PC-9 (cell line): Measurements from ENCODE around the gene DRG2. TPM values are rescaled to one million over a fixed set of nuclear protein-coding genes. Genes with fewer than 3 reads are reported as not detected.

Experiments
- BruUV-seq: library from RNA; stranded (reverse); fragments of 400-500 nt; replicated peaks from 2 replicates; lab custom pipeline; 2021; lab: Mats Ljungman, UMichigan
- CTCF ChIA-PET: fragments of 300-600 bp; sonication (Branson Sonifier 250); formaldehyde crosslinking; loops from one replicate; lab custom pipeline; 2022; ENCODE audit warnings: antibody characterized with exemption; lab: Charles Lee
- POLR2A ChIA-PET: fragments of 300-600 bp; sonication (Branson Sonifier 250); formaldehyde crosslinking; loops from one replicate; lab custom pipeline; 2022; ENCODE audit warnings: antibody characterized with exemption; ENCODE audit not compliant: unreplicated experiment; lab: Charles Lee
- DNase-seq, 2 experiments: peaks; one replicate each; pipeline versions ENCODE4 v3.0.0 to v3.0.0-alpha.2; 2015 to 2022; ENCODE audit warnings: mixed read lengths in 1 of 2
- H2AFZ ChIP-seq: fragments of 200-600 bp; sonication (generic); 2 replicates; pipeline ENCODE4 v1.8.1; 2017; ENCODE audit warnings: antibody characterized with exemption
- H3F3A ChIP-seq: fragments of 200-600 bp; sonication (generic); 2 replicates; pipeline ENCODE4 v1.8.1; 2017; ENCODE audit warnings: antibody characterized with exemption, mild to moderate bottlenecking, low read depth; ENCODE audit not compliant: insufficient read depth
- H3K27ac ChIP-seq: fragments of 200-600 bp; sonication (generic); 2 replicates; pipeline ENCODE4 v1.6.1; 2016; ENCODE audit warnings: mixed run types
- H3K27me3 ChIP-seq: fragments of 200-600 bp; sonication (generic); 2 replicates; pipeline ENCODE4 v1.6.1; 2016; ENCODE audit warnings: low read depth, mixed run types; ENCODE audit not compliant: insufficient read depth
- H3K36me3 ChIP-seq: fragments of 200-600 bp; sonication (generic); 2 replicates; pipeline ENCODE4 v1.6.1; 2016; ENCODE audit warnings: low read depth, mixed run types
- H3K4me1 ChIP-seq: fragments of 200-600 bp; sonication (generic); replicated peaks from 2 replicates; pipeline ENCODE4 v1.6.1; 2016; ENCODE audit warnings: mixed run types; ENCODE audit not compliant: insufficient read depth
- H3K4me2 ChIP-seq: fragments of 200-600 bp; sonication (generic); 2 replicates; pipeline ENCODE4 v1.6.1; 2017; ENCODE audit warnings: mixed run types
- H3K4me3 ChIP-seq: fragments of 200-600 bp; sonication (generic); 2 replicates; pipeline ENCODE4 v1.6.1; 2016; ENCODE audit warnings: mixed run types
- H3K79me2 ChIP-seq: fragments of 200-600 bp; sonication (generic); 2 replicates; pipeline ENCODE4 v1.6.1; 2017; ENCODE audit warnings: low read depth, mixed run types
- H3K9me2 ChIP-seq: fragments of 200-600 bp; sonication (generic); 2 replicates; pipeline ENCODE4 v1.8.1; 2017; ENCODE audit warnings: mild to moderate bottlenecking; ENCODE audit not compliant: insufficient read depth
- H3K9me3 ChIP-seq: fragments of 200-600 bp; sonication (generic); 2 replicates; pipeline ENCODE4 v1.8.1; 2016; ENCODE audit warnings: low read depth; ENCODE audit not compliant: insufficient read depth
- H4K20me1 ChIP-seq: fragments of 200-600 bp; sonication (generic); 2 replicates; pipeline ENCODE4 v1.8.1; 2017; ENCODE audit not compliant: insufficient read depth
- CTCF ChIP-seq: fragments of 200-600 bp; sonication (generic); conservative IDR thresholded peaks from 2 replicates; pipeline ENCODE4 v1.6.1; 2017; ENCODE audit warnings: mixed run types, antibody characterized with exemption, mild to moderate bottlenecking, moderate library complexity
- EZH2 ChIP-seq: fragments of 200-600 bp; sonication (generic); IDR thresholded peaks from 2 replicates; pipeline ENCODE4 v1.8.0; 2017; ENCODE audit warnings: antibody characterized with exemption, low read depth
- intact Hi-C: fragments of 100-400 bp; cut with micrococcal nuclease; formaldehyde crosslinking; loops from one replicate; pipeline ENCODE4 v1.10.0; 2022; ENCODE audit not compliant: unreplicated experiment
- total RNA-seq: library from RNA; stranded (reverse); gene quantifications from 2 replicates; pipeline ENCODE4 v1.2.3, GENCODE V29; 2021

DRG2 gene
- total RNA-seq, 1 experiment from 2014 or later = 66.9 TPM

DNA sequence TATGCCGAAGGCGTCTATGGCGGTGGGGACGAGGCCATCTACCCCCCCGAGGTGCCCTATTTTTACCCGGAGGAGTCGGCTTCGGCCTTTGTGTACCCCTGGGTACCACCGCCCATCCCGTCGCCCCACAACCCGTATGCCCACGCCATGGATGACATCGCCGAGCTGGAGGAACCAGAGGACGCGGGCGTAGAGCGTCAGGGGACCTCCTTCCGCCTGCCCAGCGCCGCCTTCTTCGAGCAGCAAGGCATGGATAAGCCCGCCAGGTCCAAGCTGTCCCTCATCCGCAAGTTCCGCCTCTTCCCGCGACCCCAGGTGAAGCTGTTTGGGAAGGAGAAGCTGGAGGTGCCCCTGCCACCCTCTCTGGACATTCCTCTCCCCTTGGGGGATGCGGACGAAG, 32.2 kb downstream of the DRG2 start:
- Histone ChIP-seq H3K27ac (no peak overlapping the region), H4K20me1 (no peaks in the 10 kb centered on the region), H3K4me3 (no peak overlapping the region), H3K79me2 (no peaks in the 10 kb centered on the region), H3K27me3 (no peaks in the 10 kb centered on the region), H3K9me2 (no peaks in the 10 kb centered on the region), H3K4me2 (no peak overlapping the region), H2AFZ (no peak overlapping the region), H3K4me1 (no peaks in the 10 kb centered on the region), H3F3A (no peaks in the 10 kb centered on the region), H3K9me3 (no peaks in the 10 kb centered on the region), H3K36me3 (no peaks in the 10 kb centered on the region)
- no TSS peak for BruUV-seq
- DNase-seq = no peak
- intact Hi-C loops = no loop called here
- ChIA-PET POLR2A (interaction anchor here (0.6 kb wide), 1 partner anchor 38 kb away, joined by 8 read pairs; no protein-coding TSS in a partner anchor), CTCF (no interaction called here)
- TF ChIP-seq EZH2 (no peak), CTCF (no peak)

- POLR2A ChIA-PET = interaction anchor here (0.6 kb wide), 1 partner anchor 37 kb away, joined by 8 read pairs; no protein-coding TSS in a partner anchor
- Histone ChIP-seq H3K4me1 (no peaks in the 10 kb centered on the region), H3K27me3 (no peaks in the 10 kb centered on the region), H3K4me2 (no peak overlapping the region), H2AFZ (no peak overlapping the region), H3K36me3 (no peaks in the 10 kb centered on the region), H3K9me2 (no peaks in the 10 kb centered on the region), H3F3A (no peaks in the 10 kb centered on the region), H3K79me2 (no peaks in the 10 kb centered on the region), H3K9me3 (no peaks in the 10 kb centered on the region), H4K20me1 (no peaks in the 10 kb centered on the region), H3K4me3 (no peak overlapping the region), H3K27ac (no peak overlapping the region)
- TF ChIP-seq CTCF (no peak), EZH2 (no peak)
- intact Hi-C loops = no loop called here
- no TSS peak for BruUV-seq
- DNase-seq = no peak
- CTCF ChIA-PET = no interaction called here
Observed at GRCh38 chr17:18120461-18121017, 32.8 kb downstream of the DRG2 start.

DNA sequence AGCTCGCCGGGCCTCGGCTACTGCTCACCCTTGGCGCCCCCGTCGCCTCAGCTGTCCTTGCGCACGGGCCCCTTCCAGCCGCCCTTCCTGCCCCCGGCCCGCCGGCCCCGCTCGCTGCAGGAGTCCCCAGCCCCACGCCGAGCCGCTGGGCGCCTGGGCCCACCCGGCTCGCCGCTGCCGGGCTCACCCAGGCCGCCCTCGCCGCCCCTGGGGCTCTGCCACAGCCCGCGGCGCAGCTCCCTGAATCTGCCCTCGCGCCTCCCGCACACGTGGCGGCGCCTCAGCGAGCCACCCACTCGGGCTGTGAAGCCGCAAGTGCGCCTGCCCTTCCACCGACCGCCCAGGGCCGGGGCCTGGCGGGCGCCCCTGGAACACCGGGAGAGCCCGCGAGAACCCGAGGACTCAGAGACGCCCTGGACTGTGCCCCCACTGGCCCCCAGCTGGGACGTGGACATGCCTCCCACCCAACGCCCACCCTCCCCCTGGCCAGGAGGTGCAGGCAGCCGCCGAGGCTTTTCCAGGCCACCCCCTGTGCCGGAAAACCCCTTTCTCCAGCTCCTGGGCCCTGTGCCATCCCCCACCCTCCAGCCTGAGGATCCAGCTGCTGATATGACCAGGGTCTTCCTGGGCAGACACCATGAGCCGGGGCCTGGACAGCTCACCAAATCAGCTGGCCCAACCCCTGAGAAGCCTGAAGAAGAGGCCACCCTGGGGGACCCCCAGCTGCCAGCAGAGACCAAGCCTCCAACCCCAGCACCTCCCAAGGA, 33.6 kb downstream of the DRG2 start:
- Histone ChIP-seq H3K79me2 (no peaks in the 10 kb centered on the region), H3K27me3 (peaks cover 3% of the 10 kb centered on the region), H3F3A (no peaks in the 10 kb centered on the region), H2AFZ (no peak overlapping the region), H3K4me1 (no peaks in the 10 kb centered on the region), H3K36me3 (no peaks in the 10 kb centered on the region), H3K4me3 (no peak overlapping the region), H4K20me1 (no peaks in the 10 kb centered on the region), H3K9me3 (no peaks in the 10 kb centered on the region), H3K9me2 (no peaks in the 10 kb centered on the region), H3K4me2 (no peak overlapping the region), H3K27ac (no peak overlapping the region)
- TF ChIP-seq EZH2 (no peak), CTCF (no peak)
- no TSS peak for BruUV-seq
- ChIA-PET CTCF (no interaction called here), POLR2A (no interaction called here)
- intact Hi-C loops = no loop called here
- DNase-seq = no peak
